ENCODE results near the gene SLC22A23. TPM values are rescaled to one million over a fixed set of nuclear protein-coding genes. Genes with fewer than 3 reads are reported as not detected.

SLC22A23 gene
- polyA plus RNA-seq, 1 donor (not counting 4 experiments of a cell fraction or from before 2014, with no cell fraction given), result 4.3 TPM

GRCh38 chr6:3340358-3340802 is 116.5 kb downstream of the SLC22A23 start:
- Histone ChIP-seq H4K20me1 (ENCODE audit: control insufficient read depth, extremely low read depth, insufficient read depth, low read length) (no peaks in the 10 kb centered on the region), H3K36me3 (ENCODE audit: control insufficient read depth in 2 of 2, extremely low read depth in 1 of 2, insufficient read depth in 2 of 2, low read length in 2 of 2) (no peaks in the 10 kb centered on the region), H3K4me1 (ENCODE audit: control insufficient read depth, extremely low read depth, insufficient read depth, low read length) (no peaks in the 10 kb centered on the region), H3K27me3 (ENCODE audit: control insufficient read depth, extremely low read depth, insufficient read depth, low read length) (no peaks in the 10 kb centered on the region), H3K79me2 (ENCODE audit: control insufficient read depth, insufficient read depth, low read length) (no peaks in the 10 kb centered on the region), H3K9me1 (ENCODE audit: control insufficient read depth, extremely low read depth, insufficient read depth, low read length) (no peaks in the 10 kb centered on the region), H3K4me3 (ENCODE audit: control insufficient read depth in 2 of 3, extremely low read depth in 1 of 3, insufficient read depth in 2 of 3, low read depth in 1 of 3, low read length in 3 of 3) (no peak overlapping the region), H3K4me2 (ENCODE audit: control insufficient read depth, extremely low read depth, insufficient read depth, low read depth, low read length) (no peak overlapping the region), H2AFZ (ENCODE audit: control insufficient read depth, low read length) (no peak overlapping the region), H3K9me3 (ENCODE audit: control insufficient read depth, low read depth, low read length) (no peaks in the 10 kb centered on the region), H3K9ac (ENCODE audit: control insufficient read depth, extremely low read depth, insufficient read depth, low read length) (no peak overlapping the region), H3K27ac (ENCODE audit: control insufficient read depth, insufficient read depth, low read length) (no peak overlapping the region)
- DNase-seq (ENCODE audit: low read depth, low spot score) (no peak), FAIRE-seq (no peak)
- dilution Hi-C loops (cut with MboI; ENCODE audit: extremely low pct_ligation_motif_present, low sequenced_read_pairs), result no loop called here
- TF ChIP-seq EZH2 (IDR thresholded peaks at IDR 0.05; ENCODE audit: low read length) (no peak), CTCF (optimal IDR thresholded peaks at IDR 0.05 in 1 of 3, IDR thresholded peaks at IDR 0.05 in 1 of 3, conservative IDR thresholded peaks at IDR 0.05 in 1 of 3; ENCODE audit: extremely low read depth in 1 of 3, insufficient read depth in 2 of 3, low read length in 3 of 3) (no peak)

GRCh38 chr6:3339811-3340210 is 117.0 kb downstream of the SLC22A23 start:
- Histone ChIP-seq H3K36me3 (ENCODE audit: control insufficient read depth in 2 of 2, extremely low read depth in 1 of 2, insufficient read depth in 2 of 2, low read length in 2 of 2) (no peaks in the 10 kb centered on the region), H3K4me3 (ENCODE audit: control insufficient read depth in 2 of 3, extremely low read depth in 1 of 3, insufficient read depth in 2 of 3, low read depth in 1 of 3, low read length in 3 of 3) (no peak overlapping the region), H3K4me2 (ENCODE audit: control insufficient read depth, extremely low read depth, insufficient read depth, low read depth, low read length) (no peak overlapping the region), H3K9me1 (ENCODE audit: control insufficient read depth, extremely low read depth, insufficient read depth, low read length) (no peaks in the 10 kb centered on the region), H2AFZ (ENCODE audit: control insufficient read depth, low read length) (no peak overlapping the region), H3K9me3 (ENCODE audit: control insufficient read depth, low read depth, low read length) (no peaks in the 10 kb centered on the region), H3K4me1 (ENCODE audit: control insufficient read depth, extremely low read depth, insufficient read depth, low read length) (no peaks in the 10 kb centered on the region), H3K27me3 (ENCODE audit: control insufficient read depth, extremely low read depth, insufficient read depth, low read length) (no peaks in the 10 kb centered on the region), H4K20me1 (ENCODE audit: control insufficient read depth, extremely low read depth, insufficient read depth, low read length) (no peaks in the 10 kb centered on the region), H3K79me2 (ENCODE audit: control insufficient read depth, insufficient read depth, low read length) (no peaks in the 10 kb centered on the region), H3K27ac (ENCODE audit: control insufficient read depth, insufficient read depth, low read length) (no peak overlapping the region), H3K9ac (ENCODE audit: control insufficient read depth, extremely low read depth, insufficient read depth, low read length) (no peak overlapping the region)
- TF ChIP-seq CTCF (optimal IDR thresholded peaks at IDR 0.05 in 1 of 3, IDR thresholded peaks at IDR 0.05 in 1 of 3, conservative IDR thresholded peaks at IDR 0.05 in 1 of 3; ENCODE audit: extremely low read depth in 1 of 3, insufficient read depth in 2 of 3, low read length in 3 of 3), result no peak
- TF ChIP-seq EZH2 (IDR thresholded peaks at IDR 0.05; ENCODE audit: low read length), result no peak
- DNase-seq (ENCODE audit: low read depth, low spot score) (no peak), FAIRE-seq (no peak)
- dilution Hi-C loops (cut with MboI; ENCODE audit: extremely low pct_ligation_motif_present, low sequenced_read_pairs), result no loop called here

All from keratinocyte (primary cell).